Measurements from ENCODE around the gene ANKRD26. TPM values are rescaled to one million over a fixed set of nuclear protein-coding genes. Genes with fewer than 3 reads are reported as not detected.

Gene ANKRD26
- polyA plus RNA-seq, 1 of the 3 experiments (the other 2 are of a cell fraction), result 1.0 TPM

GRCh38 chr10:27099448-27099847 is 846 bp downstream of the ANKRD26 start:
- H3K27ac ChIP-seq (ENCODE audit: low read depth in 2 of 2, low read length in 1 of 2), result peak overlapping the region; percentile 89 to 91
- ChIA-PET CTCF (interaction anchor here (0.9 kb wide), 1 partner anchor 1142 kb away, joined by 3 read pairs; no protein-coding TSS in a partner anchor), POLR2A (interaction anchor here (0.6 kb wide), 1 partner anchor 308 kb away, joined by 4 read pairs; no protein-coding TSS in a partner anchor)
- TF ChIP-seq, protein P1, sequence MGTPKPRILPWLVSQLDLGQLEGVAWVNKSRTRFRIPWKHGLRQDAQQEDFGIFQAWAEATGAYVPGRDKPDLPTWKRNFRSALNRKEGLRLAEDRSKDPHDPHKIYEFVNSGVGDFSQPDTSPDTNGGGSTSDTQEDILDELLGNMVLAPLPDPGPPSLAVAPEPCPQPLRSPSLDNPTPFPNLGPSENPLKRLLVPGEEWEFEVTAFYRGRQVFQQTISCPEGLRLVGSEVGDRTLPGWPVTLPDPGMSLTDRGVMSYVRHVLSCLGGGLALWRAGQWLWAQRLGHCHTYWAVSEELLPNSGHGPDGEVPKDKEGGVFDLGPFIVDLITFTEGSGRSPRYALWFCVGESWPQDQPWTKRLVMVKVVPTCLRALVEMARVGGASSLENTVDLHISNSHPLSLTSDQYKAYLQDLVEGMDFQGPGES (IDR thresholded peaks at IDR 0.05; ENCODE audit: low read depth, low read length), result no peak
- no peak for TF ChIP-seq TCF12 (IDR thresholded peaks at IDR 0.05)
- TF ChIP-seq SMC3 (IDR thresholded peaks at IDR 0.05; ENCODE audit: low read depth, low read length), result no peak
- no peak for TF ChIP-seq RFX5 (IDR thresholded peaks at IDR 0.05; ENCODE audit: low read length)
- TF ChIP-seq SIN3A (IDR thresholded peaks at IDR 0.05; ENCODE audit: borderline replicate concordance, low read depth, low read length), result no peak
- no peak for TF ChIP-seq NFIC (IDR thresholded peaks at IDR 0.05; ENCODE audit: borderline replicate concordance)
- H3K27me3 ChIP-seq (ENCODE audit: insufficient read depth), result no peaks in the 10 kb centered on the region
- peak overlapping the region; percentile 92 for H2AFZ ChIP-seq (ENCODE audit: low read depth)
- H3K9me2 ChIP-seq, result no peaks in the 10 kb centered on the region
- H3K4me1 ChIP-seq (ENCODE audit: control insufficient read depth in 1 of 2, insufficient read depth in 2 of 2, low read depth in 1 of 2, low read length in 1 of 2), result no peaks in the 10 kb centered on the region; a peak in 2 of 4 replicates
- H4K20me1 ChIP-seq (ENCODE audit: insufficient read depth), result no peaks in the 10 kb centered on the region
- peaks cover 32% of the 10 kb centered on the region for H3K79me2 ChIP-seq (ENCODE audit: insufficient read depth)
- H3F3A ChIP-seq (replicated peaks; ENCODE audit: insufficient read depth), result peaks cover 9% of the 10 kb centered on the region
- no peaks in the 10 kb centered on the region for H3K9me3 ChIP-seq
- H3K4me3 ChIP-seq (ENCODE audit: low read depth in 2 of 2, low read length in 1 of 2), result peak overlapping the region; percentile 63 to 92
- peak overlapping the region; percentile 88 for H3K9ac ChIP-seq
- H3K36me3 ChIP-seq (replicated peaks in 1 of 2; ENCODE audit: control insufficient read depth in 1 of 2, insufficient read depth in 2 of 2, low read length in 1 of 2), result peaks cover 0 to 3% of the 10 kb centered on the region in 2 experiments
- peak overlapping the region; percentile 93 for H3K4me2 ChIP-seq
- DNase-seq, result no peak
- WGBS (ENCODE audit: low lambda C conversion rate), result 56% methylated on average over 11 of the region's 11 CpGs

DNA sequence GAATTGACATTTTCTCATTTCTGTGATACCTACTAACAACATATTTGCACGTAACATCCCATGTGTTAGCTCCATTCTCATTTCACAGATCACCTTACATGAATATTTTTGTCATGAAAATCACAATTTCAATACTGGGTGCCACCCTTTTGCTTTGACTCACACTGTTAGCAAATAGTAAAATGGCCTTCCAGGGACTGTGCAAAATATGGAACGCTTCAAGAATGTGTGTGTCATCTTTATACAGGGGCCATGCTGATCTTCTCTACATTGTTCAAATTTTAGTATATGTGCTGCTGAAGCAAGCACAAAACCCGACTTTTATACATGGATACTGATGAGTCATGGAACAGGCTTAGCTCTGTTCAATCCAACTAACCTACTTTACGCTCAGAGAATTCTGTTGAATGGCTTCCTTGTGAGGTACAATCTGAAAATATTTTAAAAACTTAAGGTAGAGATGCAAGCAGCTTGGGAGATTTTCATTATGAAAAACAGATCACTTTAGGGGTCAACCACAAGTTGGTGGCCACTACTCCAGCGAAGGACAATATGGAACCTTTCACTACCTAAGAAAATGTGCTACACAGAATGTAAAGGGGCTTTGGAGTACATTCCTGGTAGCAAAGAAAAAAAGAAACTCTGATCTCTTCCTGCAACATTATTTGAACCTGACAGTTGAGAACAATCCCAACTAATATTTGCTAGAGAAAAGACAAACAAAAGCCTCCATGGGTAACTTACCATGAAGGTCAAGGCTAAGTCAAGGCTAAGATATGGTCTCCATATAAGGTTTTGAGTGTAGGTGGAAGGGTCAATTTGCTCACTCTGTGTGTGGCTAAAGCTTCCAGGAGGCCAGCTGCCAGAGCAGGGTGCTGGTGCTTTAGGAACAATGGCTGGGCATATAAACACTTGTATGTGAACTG is 11.9 kb downstream of the ANKRD26 start:
- no peak overlapping the region for H3K4me2 ChIP-seq
- H3K36me3 ChIP-seq (replicated peaks in 1 of 2; ENCODE audit: control insufficient read depth in 1 of 2, insufficient read depth in 2 of 2, low read length in 1 of 2), result peaks cover 36 to 49% of the 10 kb centered on the region in 2 experiments
- POLR2A ChIA-PET, result no interaction called here
- WGBS (ENCODE audit: low lambda C conversion rate), result 96% methylated on average over 5 of the region's 5 CpGs
- no peaks in the 10 kb centered on the region for H3K4me1 ChIP-seq (ENCODE audit: control insufficient read depth in 1 of 2, insufficient read depth in 2 of 2, low read depth in 1 of 2, low read length in 1 of 2)
- no peak overlapping the region for H3K9ac ChIP-seq
- H3K9me2 ChIP-seq, result no peaks in the 10 kb centered on the region
- no peak overlapping the region for H3K27ac ChIP-seq (ENCODE audit: low read depth in 2 of 2, low read length in 1 of 2)
- no peaks in the 10 kb centered on the region for H3K27me3 ChIP-seq (ENCODE audit: insufficient read depth)
- TF ChIP-seq PBX3 (IDR thresholded peaks at IDR 0.05) (no peak), RCOR1 (IDR thresholded peaks at IDR 0.05; ENCODE audit: low read length) (no peak), SMC3 (IDR thresholded peaks at IDR 0.05; ENCODE audit: low read depth, low read length) (no peak), JUND (IDR thresholded peaks at IDR 0.05) (no peak), RXRA (IDR thresholded peaks at IDR 0.05; ENCODE audit: borderline replicate concordance, low read depth) (no peak), TCF12 (IDR thresholded peaks at IDR 0.05) (no peak), MAX (IDR thresholded peaks at IDR 0.05; ENCODE audit: low read depth) (no peak), USF1 (IDR thresholded peaks at IDR 0.05; ENCODE audit: borderline replicate concordance, low read depth) (no peak), GATA2 (CRISPR knock-in tag; IDR thresholded peaks at IDR 0.05) (no peak), FOXM1 (IDR thresholded peaks at IDR 0.05; ENCODE audit: low read depth) (no peak)
- H3K9me3 ChIP-seq, result no peaks in the 10 kb centered on the region
- no peak for DNase-seq
- H3K79me2 ChIP-seq (ENCODE audit: insufficient read depth), result no peaks in the 10 kb centered on the region
- H3K4me3 ChIP-seq (ENCODE audit: low read depth in 2 of 2, low read length in 1 of 2), result no peak overlapping the region
- H3F3A ChIP-seq (replicated peaks; ENCODE audit: insufficient read depth), result no peaks in the 10 kb centered on the region
- no peak overlapping the region for H2AFZ ChIP-seq (ENCODE audit: low read depth)
- CTCF ChIA-PET, result interaction anchor here (0.9 kb wide), 1 partner anchor 8 kb away, joined by 3 read pairs; no protein-coding TSS in a partner anchor
- no peaks in the 10 kb centered on the region for H4K20me1 ChIP-seq (ENCODE audit: insufficient read depth)

Data from SK-N-SH (cell line).